ENCODE measurements around the gene FLRT1. TPM values are rescaled to one million over a fixed set of nuclear protein-coding genes. Genes with fewer than 3 reads are reported as not detected.

Gene FLRT1
- total RNA-seq, 3 donors from 2014 or later, result not detected

DNA sequence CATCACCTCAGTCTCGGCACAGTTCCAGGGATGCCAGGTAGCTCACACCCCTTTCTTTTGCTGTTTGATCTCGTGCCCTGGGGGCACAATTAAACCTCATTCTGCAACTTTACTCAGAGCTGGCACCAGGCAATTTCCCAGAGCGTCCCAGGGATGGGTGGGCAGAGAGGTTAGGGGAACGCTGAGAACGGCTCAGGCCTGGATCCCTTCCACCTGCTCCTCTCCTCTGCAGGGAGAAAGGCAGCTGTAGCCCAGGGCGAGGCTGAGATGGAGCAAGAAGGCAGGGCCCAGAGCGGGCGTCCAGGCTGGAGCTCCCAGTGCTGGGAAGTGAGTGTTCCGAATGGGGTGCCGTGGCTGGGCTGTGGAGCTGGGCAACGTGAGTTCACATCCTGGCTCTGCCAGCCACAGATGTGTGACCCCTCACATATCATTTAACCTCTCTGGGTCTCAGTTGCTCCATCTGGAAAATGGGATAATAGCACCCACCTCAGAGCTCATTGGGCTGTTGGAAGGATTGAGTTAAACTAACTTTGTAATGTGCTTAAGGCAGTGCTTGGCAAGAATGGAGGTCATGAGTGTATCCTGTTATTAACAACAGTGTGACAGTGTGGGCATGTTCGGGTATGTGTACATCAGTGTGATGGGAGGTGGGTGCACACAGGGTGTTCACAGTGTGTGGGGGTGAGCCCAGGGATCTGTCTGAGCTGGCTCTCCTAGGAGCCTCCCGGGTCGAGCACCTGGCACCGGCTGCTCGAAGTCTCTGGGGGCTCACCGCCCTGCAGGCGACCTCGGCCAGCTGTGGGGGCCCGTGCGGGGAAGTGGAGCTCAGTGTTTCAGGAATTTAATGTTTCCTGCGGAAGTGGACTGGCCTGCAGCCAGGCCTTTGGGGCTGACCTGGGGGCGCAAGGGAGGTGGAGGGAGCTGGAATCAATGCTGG lies 34.0 kb upstream of the FLRT1 start:
- no peak for DNase-seq (ENCODE audit: low spot score in 2 of 2)
- Histone ChIP-seq H3K4me1 (peaks cover 15 to 17% of the 10 kb centered on the region in 2 donors), H3K36me3 (no peaks in the 10 kb centered on the region), H3K27me3 (no peaks in the 10 kb centered on the region), H3K9me3 (no peaks in the 10 kb centered on the region), H3K4me3 (peak overlapping the region in 1 of 3 donors; percentile 6), H3K27ac (peak overlapping the region in 1 of 2 donors; percentile 12)
- TF ChIP-seq, protein P1, sequence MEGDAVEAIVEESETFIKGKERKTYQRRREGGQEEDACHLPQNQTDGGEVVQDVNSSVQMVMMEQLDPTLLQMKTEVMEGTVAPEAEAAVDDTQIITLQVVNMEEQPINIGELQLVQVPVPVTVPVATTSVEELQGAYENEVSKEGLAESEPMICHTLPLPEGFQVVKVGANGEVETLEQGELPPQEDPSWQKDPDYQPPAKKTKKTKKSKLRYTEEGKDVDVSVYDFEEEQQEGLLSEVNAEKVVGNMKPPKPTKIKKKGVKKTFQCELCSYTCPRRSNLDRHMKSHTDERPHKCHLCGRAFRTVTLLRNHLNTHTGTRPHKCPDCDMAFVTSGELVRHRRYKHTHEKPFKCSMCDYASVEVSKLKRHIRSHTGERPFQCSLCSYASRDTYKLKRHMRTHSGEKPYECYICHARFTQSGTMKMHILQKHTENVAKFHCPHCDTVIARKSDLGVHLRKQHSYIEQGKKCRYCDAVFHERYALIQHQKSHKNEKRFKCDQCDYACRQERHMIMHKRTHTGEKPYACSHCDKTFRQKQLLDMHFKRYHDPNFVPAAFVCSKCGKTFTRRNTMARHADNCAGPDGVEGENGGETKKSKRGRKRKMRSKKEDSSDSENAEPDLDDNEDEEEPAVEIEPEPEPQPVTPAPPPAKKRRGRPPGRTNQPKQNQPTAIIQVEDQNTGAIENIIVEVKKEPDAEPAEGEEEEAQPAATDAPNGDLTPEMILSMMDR (IDR thresholded peaks at IDR 0.05), result no peak
- TF ChIP-seq POLR2A (IDR thresholded peaks at IDR 0.05), result no peak
- TF ChIP-seq POLR2AphosphoS5 (IDR thresholded peaks at IDR 0.05), result no peak
- intact Hi-C loops (cut with DNase I; ENCODE audit: low total_unique reads), result no loop called here

DNA sequence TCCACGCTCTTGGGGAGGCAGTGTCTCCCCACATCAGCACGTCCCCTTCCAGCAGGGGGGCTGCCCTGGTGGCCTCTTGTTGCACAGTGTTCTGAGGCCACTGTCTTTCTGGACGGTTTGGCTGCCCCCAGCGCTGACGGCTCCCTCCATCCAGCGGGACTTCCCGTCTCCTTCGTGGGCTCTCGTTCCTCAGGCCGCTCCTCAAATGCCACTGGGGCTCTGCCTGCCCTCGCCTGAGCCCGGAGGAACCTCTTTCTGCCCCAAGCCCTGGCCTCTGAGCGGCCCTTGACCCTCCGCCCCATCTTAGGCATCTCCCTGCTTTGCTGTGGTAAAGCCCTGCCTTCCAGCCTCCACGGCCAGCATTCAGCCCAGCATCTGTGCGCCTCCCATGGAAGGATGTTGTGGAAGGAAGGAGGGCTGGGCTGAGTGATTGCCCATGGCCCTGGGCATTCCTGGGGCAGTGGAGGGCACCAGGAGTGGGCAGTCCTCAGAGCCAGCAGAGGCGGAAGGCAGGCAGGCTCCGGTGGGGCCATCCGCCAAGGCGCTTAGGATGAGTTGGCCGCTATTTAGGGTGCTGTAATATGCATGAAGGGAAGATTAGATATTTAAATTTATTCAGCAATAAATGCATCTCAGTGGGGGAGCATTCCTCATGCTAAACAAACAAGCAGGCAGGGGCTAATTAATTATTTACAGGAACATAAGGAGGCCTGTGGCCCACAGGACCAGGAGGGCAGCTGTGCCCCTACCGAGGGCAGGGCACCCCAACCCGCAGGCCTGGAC lies 31.7 kb upstream of the FLRT1 start:
- Histone ChIP-seq H3K9me3 (no peaks in the 10 kb centered on the region), H3K4me1 (peaks cover 13 to 17% of the 10 kb centered on the region in 2 donors), H3K27me3 (no peaks in the 10 kb centered on the region), H3K4me3 (no peak overlapping the region), H3K27ac (no peak overlapping the region), H3K36me3 (no peaks in the 10 kb centered on the region)
- DNase-seq (ENCODE audit: low spot score in 2 of 2), result no peak
- no peak for TF ChIP-seq POLR2AphosphoS5 (IDR thresholded peaks at IDR 0.05)
- TF ChIP-seq, protein P1 (IDR thresholded peaks at IDR 0.05), result no peak
- intact Hi-C loops (cut with DNase I; ENCODE audit: low total_unique reads), result no loop called here

DNA sequence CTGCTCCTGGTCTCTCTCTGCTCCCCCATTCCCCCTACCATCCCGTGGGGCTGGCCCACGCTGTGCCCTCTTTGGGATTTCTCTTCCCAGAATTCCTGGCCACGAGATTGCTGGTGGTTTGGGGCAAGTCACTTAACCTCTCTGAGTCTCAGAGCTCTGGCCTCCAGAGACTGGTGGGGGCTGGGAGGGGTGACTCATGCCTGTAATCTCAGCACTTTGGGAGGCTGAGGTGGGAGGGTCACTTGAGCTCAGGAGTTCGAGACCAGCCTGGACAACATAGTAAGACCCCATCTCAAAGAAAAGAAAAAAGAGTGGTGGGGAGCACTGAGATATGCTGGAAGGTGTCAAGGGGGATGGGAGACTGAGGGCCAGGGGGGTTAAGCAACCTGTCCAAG lies 31.1 kb upstream of the FLRT1 start:
- no peaks in the 10 kb centered on the region for H3K9me3 ChIP-seq
- no peak overlapping the region for H3K4me3 ChIP-seq
- H3K27me3 ChIP-seq, result no peaks in the 10 kb centered on the region
- peaks cover 8 to 11% of the 10 kb centered on the region in 2 donors for H3K4me1 ChIP-seq
- no peaks in the 10 kb centered on the region for H3K36me3 ChIP-seq
- no peak for DNase-seq (ENCODE audit: low spot score in 2 of 2)
- intact Hi-C loops (cut with DNase I; ENCODE audit: low total_unique reads), result no loop called here
- TF ChIP-seq, protein P1 (IDR thresholded peaks at IDR 0.05), result no peak
- TF ChIP-seq POLR2A (IDR thresholded peaks at IDR 0.05), result no peak
- no peak for TF ChIP-seq POLR2AphosphoS5 (IDR thresholded peaks at IDR 0.05)
- H3K27ac ChIP-seq, result no peak overlapping the region

DNA sequence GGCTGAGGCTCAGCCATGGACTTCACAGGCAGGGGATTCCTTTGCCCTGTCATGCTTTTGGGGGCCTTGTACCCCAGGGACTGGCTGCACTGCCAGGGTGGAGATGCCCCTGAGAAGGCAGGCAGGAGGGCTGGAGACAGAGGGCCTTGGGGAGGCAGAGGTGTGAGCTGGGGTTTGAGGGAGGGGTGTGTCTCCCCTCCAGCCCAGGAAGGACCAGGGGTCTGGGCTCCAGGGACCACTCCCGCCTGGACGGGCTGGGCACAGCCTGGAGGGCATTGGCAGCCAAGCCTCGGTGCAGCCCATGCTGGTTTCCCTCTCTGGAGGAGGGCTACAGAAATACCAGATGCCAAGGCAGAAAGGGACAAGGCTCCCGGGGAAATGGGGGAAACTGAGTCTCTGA lies 30.0 kb upstream of the FLRT1 start:
- Histone ChIP-seq H3K4me1 (peaks cover 0 to 4% of the 10 kb centered on the region in 2 donors), H3K4me3 (no peak overlapping the region), H3K27me3 (no peaks in the 10 kb centered on the region), H3K27ac (no peak overlapping the region), H3K36me3 (no peaks in the 10 kb centered on the region), H3K9me3 (no peaks in the 10 kb centered on the region)
- DNase-seq (ENCODE audit: low spot score in 2 of 2), result no peak
- intact Hi-C loops (cut with DNase I; ENCODE audit: low total_unique reads), result no loop called here
- TF ChIP-seq POLR2A (IDR thresholded peaks at IDR 0.05) (no peak), POLR2AphosphoS5 (IDR thresholded peaks at IDR 0.05) (no peak)
- TF ChIP-seq, protein P1 (IDR thresholded peaks at IDR 0.05), result no peak

DNA sequence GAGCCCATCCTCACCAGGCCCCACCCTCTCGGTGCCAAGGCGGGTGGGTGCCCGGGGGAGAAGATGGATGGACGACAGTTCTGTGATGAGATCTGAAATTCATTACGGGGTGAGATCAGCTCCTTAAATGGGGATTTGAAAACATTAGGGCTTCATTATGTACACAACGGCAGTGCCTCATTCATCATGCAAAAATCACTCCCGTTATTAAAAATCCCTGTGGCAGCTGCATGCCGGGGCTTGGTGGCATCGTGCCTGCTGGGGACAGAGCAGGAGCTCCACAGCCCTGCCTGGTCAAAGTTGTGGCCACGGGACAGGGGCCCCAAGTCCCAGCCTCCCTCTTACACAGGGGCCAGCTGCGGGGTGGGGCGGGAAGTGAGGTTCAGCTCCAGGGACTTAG lies 29.3 kb upstream of the FLRT1 start:
- Histone ChIP-seq H3K4me1 (peaks cover 0 to 4% of the 10 kb centered on the region in 2 donors), H3K27ac (no peak overlapping the region), H3K36me3 (no peaks in the 10 kb centered on the region), H3K4me3 (no peak overlapping the region), H3K9me3 (no peaks in the 10 kb centered on the region), H3K27me3 (no peaks in the 10 kb centered on the region)
- intact Hi-C loops (cut with DNase I; ENCODE audit: low total_unique reads), result no loop called here
- DNase-seq (ENCODE audit: low spot score in 2 of 2), result no peak
- TF ChIP-seq POLR2AphosphoS5 (IDR thresholded peaks at IDR 0.05) (no peak), POLR2A (IDR thresholded peaks at IDR 0.05) (no peak)
- TF ChIP-seq, protein P1 (IDR thresholded peaks at IDR 0.05), result no peak
